ENCODE measurements around the gene TADA2A. TPM values are rescaled to one million over a fixed set of nuclear protein-coding genes. Genes with fewer than 3 reads are reported as not detected.
A peak's percentile ranks its signal among the peaks of the same experiment; 100 is the strongest.

TADA2A gene
- total and polyA plus RNA-seq, 2 of the 8 experiments (the other 6 are each of a cell fraction or from before 2014, with no cell fraction given): 8.4 to 18.5 TPM

- Histone ChIP-seq H4K91ac (replicated peaks; ENCODE audit: insufficient read length, low read length) (no peak overlapping the region), H3K4me1 (replicated peaks in 1 of 4; ENCODE audit: control insufficient read depth in 3 of 4, insufficient read depth in 4 of 4, low read length in 3 of 4) (no peaks in the 10 kb centered on the region), H3K9ac (replicated peaks in 1 of 4; ENCODE audit: extremely low read depth in 1 of 4, low read depth in 3 of 4, low read length in 3 of 4) (no peak overlapping the region), H3K79me1 (ENCODE audit: low read depth, low read length) (no peaks in the 10 kb centered on the region), H3K27me3 (replicated peaks in 1 of 4; ENCODE audit: control insufficient read depth in 3 of 4, extremely low read depth in 1 of 4, insufficient read depth in 3 of 4, low read length in 3 of 4) (no peaks in the 10 kb centered on the region), H3K23ac (ENCODE audit: insufficient read length) (no peak overlapping the region), H2BK12ac (ENCODE audit: low read depth, low read length) (no peak overlapping the region), H3K27ac (ENCODE audit: low read depth, low read length) (no peak overlapping the region), H3K4me3 (ENCODE audit: extremely low read depth in 1 of 4, insufficient read depth in 2 of 4, low read depth in 3 of 4, low read length in 4 of 4) (no peak overlapping the region), H3K18ac (ENCODE audit: extremely low read depth, low read length) (no peak overlapping the region), H2BK20ac (ENCODE audit: low read length) (no peak overlapping the region), H2AFZ (ENCODE audit: low read length) (no peak overlapping the region), H3K14ac (ENCODE audit: insufficient read length) (no peak overlapping the region), H3K79me2 (ENCODE audit: control insufficient read depth in 1 of 2, insufficient read depth in 2 of 2, low read length in 2 of 2) (no peaks in the 10 kb centered on the region), H2AK5ac (ENCODE audit: low read depth, low read length) (no peak overlapping the region), H4K5ac (ENCODE audit: insufficient read length, low read depth, low read length) (no peak overlapping the region), H3K23me2 (ENCODE audit: low read depth, low read length) (no peaks in the 10 kb centered on the region), H2BK120ac (replicated peaks; ENCODE audit: low read depth, low read length) (no peak overlapping the region), H3K4me2 (ENCODE audit: insufficient read depth in 1 of 2, low read depth in 2 of 2, low read length in 2 of 2) (no peak overlapping the region), H3K4ac (replicated peaks; ENCODE audit: insufficient read length, low read depth, low read length) (no peak overlapping the region), H4K20me1 (replicated peaks in 1 of 2; ENCODE audit: control insufficient read depth in 1 of 2, insufficient read depth in 2 of 2, low read length in 2 of 2) (no peaks in the 10 kb centered on the region), H2BK5ac (ENCODE audit: low read depth, low read length) (no peak overlapping the region), H3K36me3 (ENCODE audit: control insufficient read depth in 2 of 4, insufficient read depth in 4 of 4, low read length in 3 of 4) (peaks cover 0 to 36% (median 18%) of the 10 kb centered on the region in 4 experiments; a peak in 7 of 8 replicates), H4K8ac (ENCODE audit: extremely low read depth, insufficient read depth, low read length) (no peak overlapping the region), H3K9me3 (ENCODE audit: insufficient read depth in 2 of 2, low read depth in 1 of 2, low read length in 1 of 2) (no peaks in the 10 kb centered on the region), H2BK15ac (ENCODE audit: low read length) (no peak overlapping the region), H3K56ac (replicated peaks; ENCODE audit: insufficient read length, low read depth, low read length) (no peak overlapping the region)
- WGBS, 2 experiments (ENCODE audit: extremely low coverage in 1 of 2, insufficient coverage in 1 of 2, insufficient read length in 1 of 2, insufficient replicate concordance in 2 of 2, low coverage in 1 of 2, low lambda C conversion rate in 2 of 2, missing lambda C conversion rate in 1 of 2): 74% methylated on average over 4 of the region's 4 CpGs; no CpG with 5 or more reads in 1 of the 2 experiments
- POLR2A ChIA-PET (ENCODE audit: partially characterized antibody): interaction anchor here (0.6 to 1.3 kb wide), 4 partner anchors 10 to 97 kb away, joined by 3 to 4 read pairs (median 3); no protein-coding TSS in a partner anchor
- FAIRE-seq (no peak), DNase-seq (ENCODE audit: low read depth in 1 of 2, low spot score in 2 of 2) (no peak)
- CTCF ChIA-PET (ENCODE audit: partially characterized antibody): interaction anchor here (0.5 to 4.4 kb wide), 30 partner anchors 8 to 543 kb away, joined by 3 to 55 read pairs (median 5); partner anchors contain the start of gene TADA2A
- TF ChIP-seq CTCF (IDR thresholded peaks at IDR 0.05; ENCODE audit: control extremely low read depth in 1 of 3, insufficient read depth in 1 of 3, low read depth in 1 of 3, low read length in 3 of 3): peak in 2 of 3 experiments; percentile 10 to 55; a peak in 2 of 4 replicates
- TF ChIP-seq TCF12 (IDR thresholded peaks at IDR 0.05; ENCODE audit: low read depth, low read length): no peak
Observed at GRCh38 chr17:37438141-37438540, 31.5 kb downstream of the TADA2A start.
